HG03066 (cell line): Measurements from ENCODE around the gene LBH.

Experiments
- ATAC-seq: cut with Tn5 transposase; IDR thresholded peaks from one replicate; pipeline ENCODE4 v1.9.1; 2021; ENCODE audit warnings: low read depth; ENCODE audit not compliant: unreplicated experiment

The LBH gene

DNA sequence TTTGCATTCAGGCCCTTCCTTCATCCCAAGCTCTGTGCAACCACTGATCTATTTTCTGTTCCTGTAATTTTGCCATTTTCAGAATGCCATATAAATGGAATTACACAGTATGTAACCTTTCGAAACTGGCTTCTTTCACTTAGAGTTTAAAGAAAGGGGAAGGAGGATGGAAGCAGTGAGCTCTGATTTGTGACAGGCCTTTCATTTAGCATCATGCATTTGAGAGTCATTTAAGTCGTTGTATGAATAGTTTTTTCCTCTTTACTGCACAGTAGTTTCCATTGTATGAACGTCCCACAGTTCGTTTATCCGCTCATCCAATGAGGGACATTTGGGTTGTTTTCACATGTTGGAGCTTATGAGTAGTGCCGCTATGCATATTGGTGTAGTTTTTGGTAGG, 67.0 kb downstream of the LBH start:
- no peak for ATAC-seq

DNA sequence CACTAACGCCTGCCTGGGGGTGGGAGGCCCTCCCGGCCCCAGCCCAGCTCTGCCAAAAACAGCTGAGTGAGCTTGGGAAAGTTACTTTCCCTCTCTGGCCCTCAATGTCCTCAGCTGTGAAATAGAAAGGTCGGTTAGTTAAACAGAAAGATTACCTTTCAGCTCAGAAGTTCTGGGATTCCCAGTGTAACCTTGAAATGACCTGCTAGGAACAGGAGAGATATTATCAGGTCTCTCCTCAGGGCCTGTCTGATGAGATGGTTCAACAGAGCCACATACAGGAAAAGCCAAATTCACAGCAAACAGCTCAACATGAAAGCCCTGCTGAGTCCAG, 68.8 kb downstream of the LBH start:
- ATAC-seq, result no peak

DNA sequence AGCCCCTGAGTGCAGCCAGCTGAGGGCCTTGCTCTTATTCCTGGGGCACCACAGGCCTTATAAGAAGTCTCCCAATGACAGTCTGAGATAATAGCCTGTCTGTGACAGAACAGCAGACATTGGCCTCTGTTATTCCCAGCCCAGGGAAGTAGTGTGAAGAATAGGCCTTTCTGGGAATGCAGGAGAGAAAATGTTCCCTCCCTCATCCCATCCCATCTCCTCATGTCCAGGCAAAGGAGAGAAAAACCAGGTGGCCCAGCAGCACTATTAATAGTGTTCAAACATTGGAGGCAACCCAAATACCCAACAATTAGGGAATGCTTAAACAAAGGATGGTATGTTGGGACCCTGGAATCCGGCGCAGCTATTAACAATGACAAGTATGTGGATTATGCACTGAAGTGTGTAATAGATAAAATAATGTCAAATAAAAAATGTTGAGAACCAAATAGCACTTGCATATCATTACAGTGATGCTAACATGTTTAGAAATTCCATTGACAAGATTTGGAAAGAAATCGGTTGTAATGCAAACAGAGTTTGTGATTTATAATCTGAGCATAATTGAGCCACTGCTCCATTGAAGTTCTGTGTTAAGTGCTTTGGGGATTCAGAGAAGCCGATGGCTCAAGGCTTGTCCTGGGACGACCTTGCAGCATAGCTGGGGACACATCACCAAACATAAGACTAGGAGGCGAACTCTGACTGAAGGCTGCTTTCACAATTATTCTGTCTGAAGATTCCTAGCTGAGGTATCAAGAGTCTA, 69.3 kb downstream of the LBH start:
- ATAC-seq, result no peak

DNA sequence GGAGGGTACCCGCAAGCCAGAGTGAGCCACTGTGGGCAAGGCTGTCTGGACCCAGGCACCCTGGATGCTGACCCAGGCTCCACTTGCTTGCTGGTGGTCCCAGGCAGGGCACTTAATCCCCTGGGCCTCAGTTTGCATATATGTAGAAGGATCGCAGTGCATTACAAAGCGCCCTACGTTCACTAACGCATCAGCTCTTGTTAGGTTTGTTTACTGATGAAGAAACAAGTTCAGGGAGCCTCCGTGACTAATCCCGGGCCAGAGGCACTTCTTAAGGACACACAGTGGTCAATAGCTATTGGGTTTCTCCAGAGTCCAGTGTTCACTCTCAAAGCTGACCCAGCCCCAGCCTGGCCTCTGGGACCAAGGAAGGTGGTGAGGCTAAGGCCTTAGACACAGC, 70.2 kb downstream of the LBH start:
- no peak for ATAC-seq

DNA sequence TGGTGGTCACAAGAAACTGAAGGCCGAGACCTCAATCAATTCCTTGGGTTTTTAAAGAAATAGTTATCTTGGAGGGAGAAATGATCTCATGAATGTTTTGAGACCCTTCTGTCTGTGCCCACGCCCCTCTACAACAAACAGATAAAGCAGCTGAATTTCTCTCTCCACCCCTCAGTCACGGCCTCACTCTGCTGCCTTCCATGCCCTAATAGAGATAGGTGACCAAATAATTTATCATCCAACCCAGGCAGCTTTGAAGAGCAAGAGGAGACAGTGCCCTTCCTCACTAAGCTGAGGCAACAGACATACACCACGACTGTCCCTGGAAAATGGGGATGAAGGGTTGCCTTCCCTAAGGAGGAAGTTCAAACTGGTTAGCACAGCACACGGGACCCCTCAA, 71.2 kb downstream of the LBH start:
- ATAC-seq, result no peak

DNA sequence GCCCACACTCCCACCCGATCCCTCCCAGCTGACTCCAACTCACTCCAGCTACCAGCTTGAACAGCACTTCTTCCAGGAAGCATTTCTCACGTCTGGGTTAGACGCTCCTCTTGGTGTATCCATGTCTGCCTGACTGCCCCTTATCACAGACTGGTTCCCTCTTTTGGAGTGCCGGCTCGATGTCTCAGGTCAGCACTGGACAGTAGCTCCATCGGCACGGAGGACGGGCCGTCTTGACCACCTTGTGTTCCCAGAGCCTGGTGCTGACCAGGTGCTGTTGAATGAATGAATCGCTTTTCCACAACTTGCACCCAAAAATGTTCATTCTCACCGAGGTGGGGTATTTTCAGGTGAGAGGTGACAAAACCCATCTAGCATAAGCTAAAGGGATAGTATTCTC, 71.8 kb downstream of the LBH start:
- ATAC-seq, result no peak

DNA sequence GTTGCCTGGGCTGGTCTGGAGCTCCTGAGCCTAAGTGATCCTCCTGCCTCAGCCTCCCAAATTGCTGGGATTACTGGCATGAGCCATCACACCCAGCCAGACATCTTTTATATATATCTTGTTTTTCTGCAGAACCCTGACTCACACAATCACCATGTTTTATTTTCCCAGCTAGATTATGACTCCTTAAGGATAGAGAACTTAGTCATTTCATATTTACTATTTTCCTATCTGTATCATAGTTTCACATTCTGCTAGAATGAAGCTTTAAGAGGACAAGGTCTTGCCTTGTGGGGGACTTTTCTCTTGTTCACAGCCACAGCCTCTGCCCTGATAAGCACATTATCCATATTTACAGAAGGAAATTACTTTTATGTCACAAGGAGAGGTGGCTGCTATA, 73.9 kb downstream of the LBH start:
- ATAC-seq, result no peak

DNA sequence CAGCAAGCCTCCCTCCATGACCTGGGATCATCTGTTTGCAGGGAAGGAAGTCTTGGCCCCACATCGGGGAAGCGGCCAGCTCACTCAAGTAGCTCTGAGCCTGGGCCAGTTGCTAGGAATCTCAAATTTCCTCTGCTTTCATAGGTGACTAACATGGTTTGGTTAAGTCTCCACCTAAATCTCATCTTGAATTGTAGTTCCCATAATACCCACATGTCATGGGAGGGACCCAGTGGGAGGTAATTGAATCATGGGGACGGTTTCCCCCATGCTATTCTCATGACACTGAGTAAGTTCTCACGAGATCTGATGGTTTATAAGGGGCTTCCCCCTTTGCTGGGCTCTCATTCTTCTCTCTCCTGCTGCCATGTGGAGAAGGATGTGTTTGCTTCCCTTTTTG, 75.2 kb downstream of the LBH start:
- no peak for ATAC-seq

DNA sequence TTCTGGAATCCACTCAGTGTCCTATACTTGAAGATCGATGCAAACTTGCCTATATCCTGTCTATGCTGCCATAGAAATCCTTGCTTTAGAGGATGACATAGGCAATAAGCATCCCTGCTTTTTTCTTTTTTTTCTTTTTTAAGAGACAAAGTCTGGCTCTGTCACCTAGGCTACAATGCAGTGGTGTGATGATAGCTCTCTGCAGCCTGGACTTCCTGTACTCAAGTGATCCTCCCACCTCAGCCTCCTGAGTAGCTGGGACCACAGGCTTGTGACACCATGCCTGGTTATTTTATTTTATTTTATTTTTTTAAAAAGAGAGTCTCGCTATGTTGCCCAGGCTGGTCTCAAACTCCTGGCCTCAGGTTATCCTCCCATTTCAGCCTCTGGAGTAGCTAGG, 76.9 kb downstream of the LBH start:
- no peak for ATAC-seq
